Panc1 (cell line): ENCODE measurements around the gene ADCY7. TPM values are rescaled to one million over a fixed set of nuclear protein-coding genes. Genes with fewer than 3 reads are reported as not detected.

Experiments used
- ATAC-seq: fragments of 200-7000 bp; cut with Tn5 transposase; 2 replicates; pipeline ENCODE4 v1.9.1; 2020; ENCODE audit warnings: mild to moderate bottlenecking, moderate library complexity
- BruUV-seq: library from RNA; stranded (reverse); fragments of 400-500 nt; replicated peaks from 2 replicates; lab custom pipeline; 2021; lab: Mats Ljungman, UMichigan
- CTCF ChIA-PET: fragments of 300-600 bp; sonication (Branson Sonifier 250); formaldehyde crosslinking; loops from one replicate; lab custom pipeline; 2022; ENCODE audit warnings: antibody characterized with exemption; lab: Charles Lee
- POLR2A ChIA-PET: fragments of 300-600 bp; sonication (Branson Sonifier 250); formaldehyde crosslinking; loops from one replicate; lab custom pipeline; 2022; ENCODE audit warnings: antibody characterized with exemption; lab: Charles Lee
- DNase-seq: peaks from one replicate; pipeline ENCODE4 v3.0.0-alpha.2; 2010; ENCODE audit warnings: low read depth, low spot score
- H3K27ac ChIP-seq: 2 replicates; pipeline ENCODE4 v1.5.1; 2011; ENCODE audit warnings: mild to moderate bottlenecking, low read length, inconsistent platforms
- H3K27me3 ChIP-seq: fragments of 200-500 bp; sonication (Bioruptor generic); 2 replicates; pipeline ENCODE4 v1.6.0; 2014; ENCODE audit warnings: low read length, inconsistent platforms; ENCODE audit not compliant: control insufficient read depth, insufficient read depth
- H3K36me3 ChIP-seq: fragments of 200-500 bp; sonication (Bioruptor generic); 2 replicates; pipeline ENCODE4 v1.5.1; 2014; ENCODE audit warnings: inconsistent platforms, mild to moderate bottlenecking, low read length, moderate library complexity; ENCODE audit not compliant: control insufficient read depth, insufficient read depth
- H3K4me1 ChIP-seq: 2 replicates; pipeline ENCODE4 v1.5.1; 2011; ENCODE audit warnings: inconsistent platforms, mild to moderate bottlenecking, low read length, moderate library complexity; ENCODE audit not compliant: control insufficient read depth, insufficient read depth
- H3K4me3 ChIP-seq, 2 experiments: 2 replicates each; pipeline ENCODE4 v1.5.1; 2011 to 2012; ENCODE audit warnings: low read depth in 2 of 2, low read length in 2 of 2, mild to moderate bottlenecking in 2 of 2, inconsistent platforms in 1 of 2, moderate library complexity in 1 of 2
- H3K9me3 ChIP-seq: fragments of 200-500 bp; sonication (Bioruptor generic); 2 replicates; pipeline ENCODE4 v1.5.1; 2014; ENCODE audit warnings: low read depth, mild to moderate bottlenecking, inconsistent platforms, low read length, moderate library complexity; ENCODE audit not compliant: control insufficient read depth, insufficient read depth
- POLR2AphosphoS5 ChIP-seq: IDR thresholded peaks from 2 replicates; pipeline ENCODE4 v1.6.1; 2012; ENCODE audit warnings: mild to moderate bottlenecking, low read depth, low read length, moderate library complexity
- REST ChIP-seq, 2 experiments: IDR thresholded peaks; 2 replicates each; pipeline ENCODE4 v1.6.1; 2011 to 2012; ENCODE audit warnings: low read depth in 2 of 2, control low read depth in 1 of 2, low read length in 1 of 2, mild to moderate bottlenecking in 1 of 2, moderate library complexity in 1 of 2; ENCODE audit not compliant: insufficient read depth in 1 of 2
- SIN3A ChIP-seq: IDR thresholded peaks from 2 replicates; pipeline ENCODE4 v1.6.1; 2012; ENCODE audit warnings: low read depth, mild to moderate bottlenecking, low read length, moderate library complexity, borderline replicate concordance; ENCODE audit not compliant: insufficient read depth
- TCF7L2 ChIP-seq: IDR thresholded peaks from 2 replicates; pipeline ENCODE4 v1.6.1; 2011; ENCODE audit warnings: mild to moderate bottlenecking, low read depth, low read length, inconsistent platforms
- in situ Hi-C: cut with HindIII; loops from 2 replicates; pipeline ENCODE4 v1.10.0; 2016; ENCODE audit warnings: low sequenced_read_pairs, low pct_unique_long_range_greater_than_20kb
- intact Hi-C: fragments of 100-400 bp; cut with micrococcal nuclease; formaldehyde crosslinking; loops from one replicate; pipeline ENCODE4 v1.10.0; 2022; ENCODE audit not compliant: unreplicated experiment
- total RNA-seq: library from RNA; stranded (reverse); gene quantifications from one replicate; pipeline ENCODE4 v1.2.1, GENCODE V29; 2021; ENCODE audit not compliant: unreplicated experiment
- TF ChIP-seq, protein P1 (sequence below): fragments of 450-650 bp; IDR thresholded peaks from 2 replicates; pipeline ENCODE4 v1.5.1; 2017; ENCODE audit warnings: mild to moderate bottlenecking

The ADCY7 gene
- total RNA-seq, 1 experiment from 2014 or later = 6.3 TPM

DNA sequence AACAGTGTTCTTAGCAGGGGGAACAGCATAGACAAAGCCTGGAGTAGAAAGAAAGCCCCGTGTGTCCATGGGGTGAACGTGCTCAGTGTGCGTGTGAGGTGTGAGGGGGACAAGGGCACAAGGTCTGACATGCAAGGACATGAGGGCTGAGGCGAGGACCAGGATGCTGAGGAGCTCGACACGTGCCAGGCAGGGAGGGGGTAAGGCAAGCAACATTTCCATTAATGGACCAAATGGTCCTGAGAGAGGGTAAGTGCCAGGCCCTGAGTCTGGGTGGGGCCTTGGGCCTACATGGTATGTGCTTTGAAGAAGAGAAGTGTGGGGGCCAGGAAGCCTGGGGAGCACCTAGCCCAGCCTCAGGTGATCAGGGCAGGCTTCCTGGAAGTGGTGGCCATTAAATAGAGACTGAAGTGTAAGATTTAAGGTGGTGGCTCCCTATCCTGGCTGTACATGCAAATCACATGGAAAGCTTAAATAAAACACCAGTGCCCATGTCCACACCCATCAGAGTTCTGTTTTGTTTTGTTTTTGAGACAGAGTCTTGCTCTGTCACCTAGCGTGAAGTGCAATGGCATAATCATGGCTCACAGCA lies 29.3 kb downstream of the ADCY7 start:
- BruUV-seq = no TSS peak
- H3K4me1 ChIP-seq = no peaks in the 10 kb centered on the region
- no peak overlapping the region for H3K4me3 ChIP-seq
- in situ Hi-C loops = no loop called here
- H3K27me3 ChIP-seq = no peaks in the 10 kb centered on the region
- CTCF ChIA-PET = no interaction called here
- no peaks in the 10 kb centered on the region for H3K9me3 ChIP-seq
- POLR2A ChIA-PET = no interaction called here
- ATAC-seq (no peak), DNase-seq (no peak)
- no peak for TF ChIP-seq POLR2AphosphoS5
- TF ChIP-seq SIN3A = no peak
- TF ChIP-seq, protein P1, sequence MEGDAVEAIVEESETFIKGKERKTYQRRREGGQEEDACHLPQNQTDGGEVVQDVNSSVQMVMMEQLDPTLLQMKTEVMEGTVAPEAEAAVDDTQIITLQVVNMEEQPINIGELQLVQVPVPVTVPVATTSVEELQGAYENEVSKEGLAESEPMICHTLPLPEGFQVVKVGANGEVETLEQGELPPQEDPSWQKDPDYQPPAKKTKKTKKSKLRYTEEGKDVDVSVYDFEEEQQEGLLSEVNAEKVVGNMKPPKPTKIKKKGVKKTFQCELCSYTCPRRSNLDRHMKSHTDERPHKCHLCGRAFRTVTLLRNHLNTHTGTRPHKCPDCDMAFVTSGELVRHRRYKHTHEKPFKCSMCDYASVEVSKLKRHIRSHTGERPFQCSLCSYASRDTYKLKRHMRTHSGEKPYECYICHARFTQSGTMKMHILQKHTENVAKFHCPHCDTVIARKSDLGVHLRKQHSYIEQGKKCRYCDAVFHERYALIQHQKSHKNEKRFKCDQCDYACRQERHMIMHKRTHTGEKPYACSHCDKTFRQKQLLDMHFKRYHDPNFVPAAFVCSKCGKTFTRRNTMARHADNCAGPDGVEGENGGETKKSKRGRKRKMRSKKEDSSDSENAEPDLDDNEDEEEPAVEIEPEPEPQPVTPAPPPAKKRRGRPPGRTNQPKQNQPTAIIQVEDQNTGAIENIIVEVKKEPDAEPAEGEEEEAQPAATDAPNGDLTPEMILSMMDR = no peak
- TF ChIP-seq REST (IDR thresholded peaks at IDR 0.05; ENCODE audit: insufficient read depth in 1 of 2, low read depth in 2 of 2, low read length in 1 of 2) = no peak
- no peak for TF ChIP-seq TCF7L2
- no peaks in the 10 kb centered on the region for H3K36me3 ChIP-seq
- H3K27ac ChIP-seq = no peak overlapping the region
- intact Hi-C loops = no loop called here

DNA sequence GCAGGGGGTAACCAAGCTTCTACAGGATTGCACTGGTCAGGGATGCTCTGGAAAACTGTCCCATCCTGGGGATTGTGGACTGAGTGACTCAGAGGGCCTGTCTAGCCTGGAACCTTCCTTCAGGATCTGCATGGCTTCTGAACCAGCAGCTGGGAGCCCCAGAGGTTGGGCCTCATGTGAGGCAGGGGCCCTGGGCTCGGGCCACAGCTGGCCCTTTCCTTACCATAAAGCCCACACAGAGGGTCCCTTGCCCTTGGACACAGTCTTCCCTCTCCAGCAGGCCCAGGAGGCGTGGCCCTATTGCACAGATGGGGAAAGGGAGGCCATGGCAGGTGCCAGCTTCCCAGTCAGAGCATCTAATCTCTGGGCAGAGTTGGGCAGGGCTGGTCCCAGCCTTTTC lies 30.5 kb downstream of the ADCY7 start:
- DNase-seq (no peak), ATAC-seq (0 out of 2 replicates have a peak, but pooled peaks have one; percentile 7)
- Histone ChIP-seq H3K4me1 (0 out of 2 replicates have a peak, but pooled peaks cover 2% of the 10 kb centered on the region), H3K4me3 (no peak overlapping the region), H3K27me3 (no peaks in the 10 kb centered on the region), H3K27ac (no peak overlapping the region), H3K9me3 (no peaks in the 10 kb centered on the region), H3K36me3 (no peaks in the 10 kb centered on the region)
- in situ Hi-C loops (no loop called here), intact Hi-C loops (no loop called here)
- ChIA-PET CTCF (no interaction called here), POLR2A (no interaction called here)
- BruUV-seq = no TSS peak
- TF ChIP-seq, protein P1 = no peak
- TF ChIP-seq TCF7L2 (no peak), POLR2AphosphoS5 (no peak), REST (IDR thresholded peaks at IDR 0.05; ENCODE audit: insufficient read depth in 1 of 2, low read depth in 2 of 2, low read length in 1 of 2) (no peak), SIN3A (no peak)
